HL-60/S4 treated with phorbol 12-myristate 13-acetate at 8.2 ng/mL for 4 days and 3 days (cell line): ENCODE measurements around the gene TTLL10.

Experiments used
- in situ Hi-C: fragments of 300-500 bp; cut with MboI; formaldehyde crosslinking; loops from 2 replicates; pipeline ENCODE4 v1.15.0; 2022; ENCODE audit warnings: low sequenced_read_pairs

The TTLL10 gene

GRCh38 chr1:1245178-1245816, 71.6 kb downstream of the TTLL10 start:
- in situ Hi-C loops = no loop called here

GRCh38 chr1:1245817-1246576, 72.3 kb downstream of the TTLL10 start:
- in situ Hi-C loops = no loop called here

- in situ Hi-C loops = no loop called here
These were observed 73.1 kb downstream of the TTLL10 start, which contains the start of gene C1QTNF12 for GRCh38 chr1:1246577-1247340. C1QTNF12 (minus strand) TSS chr1:1246722; CDS start chr1:1246690, 32 bp downstream.

GRCh38 chr1:1247341-1247913, 73.7 kb downstream of the TTLL10 start:
- in situ Hi-C loops = no loop called here
